ENCODE data around the gene PDX1. TPM values are rescaled to one million over a fixed set of nuclear protein-coding genes. Genes with fewer than 3 reads are reported as not detected.

PDX1 gene
- total RNA-seq, 1 experiment from 2014 or later: not detected

GRCh38 chr13:27965343-27965739 lies 45.5 kb downstream of the PDX1 start:
- peaks cover 95% of the 10 kb centered on the region for H3K27me3 ChIP-seq (replicated peaks; ENCODE audit: insufficient read depth, low read depth, low read length, poor library complexity)
- peaks cover 10% of the 10 kb centered on the region for H3K4me1 ChIP-seq (ENCODE audit: insufficient read depth, low read length, poor library complexity, severe bottlenecking)
- BruUV-seq (replicated peaks): no TSS peak
- TF ChIP-seq CTCF (conservative IDR thresholded peaks at IDR 0.05; ENCODE audit: low read depth, low read length): no peak
- no peak for TF ChIP-seq EZH2 (IDR thresholded peaks at IDR 0.05; ENCODE audit: borderline replicate concordance, low read depth, low read length, poor library complexity, severe bottlenecking)
- no peaks in the 10 kb centered on the region for H3K36me3 ChIP-seq (ENCODE audit: insufficient read depth, low read length, poor library complexity, severe bottlenecking)
- H3K27ac ChIP-seq (ENCODE audit: low read depth, low read length, poor library complexity, severe bottlenecking): no peak overlapping the region
- intact Hi-C loops (cut with micrococcal nuclease; ENCODE audit: unreplicated experiment): no loop called here
- no peak overlapping the region for H3K4me3 ChIP-seq (ENCODE audit: low read depth, low read length, poor library complexity, severe bottlenecking)
- CTCF ChIA-PET: no interaction called here
- H3K9me3 ChIP-seq (ENCODE audit: low read depth, low read length, poor library complexity, severe bottlenecking): no peaks in the 10 kb centered on the region
- no peak for DNase-seq (ENCODE audit: low spot score)
- POLR2A ChIA-PET (ENCODE audit: low non-redundant PET): no interaction called here

- TF ChIP-seq CTCF (conservative IDR thresholded peaks at IDR 0.05; ENCODE audit: low read depth, low read length) (no peak), EZH2 (IDR thresholded peaks at IDR 0.05; ENCODE audit: borderline replicate concordance, low read depth, low read length, poor library complexity, severe bottlenecking) (peak; percentile 31)
- no peak overlapping the region for H3K27ac ChIP-seq (ENCODE audit: low read depth, low read length, poor library complexity, severe bottlenecking)
- H3K9me3 ChIP-seq (ENCODE audit: low read depth, low read length, poor library complexity, severe bottlenecking): no peaks in the 10 kb centered on the region
- DNase-seq (ENCODE audit: low spot score): no peak
- no peaks in the 10 kb centered on the region for H3K36me3 ChIP-seq (ENCODE audit: insufficient read depth, low read length, poor library complexity, severe bottlenecking)
- no TSS peak for BruUV-seq (replicated peaks)
- intact Hi-C loops (cut with micrococcal nuclease; ENCODE audit: unreplicated experiment): no loop called here
- H3K4me3 ChIP-seq (ENCODE audit: low read depth, low read length, poor library complexity, severe bottlenecking): no peak overlapping the region
- ChIA-PET CTCF (no interaction called here), POLR2A (ENCODE audit: low non-redundant PET) (no interaction called here)
- peaks cover 95% of the 10 kb centered on the region for H3K27me3 ChIP-seq (replicated peaks; ENCODE audit: insufficient read depth, low read depth, low read length, poor library complexity)
- peaks cover 4% of the 10 kb centered on the region for H3K4me1 ChIP-seq (ENCODE audit: insufficient read depth, low read length, poor library complexity, severe bottlenecking)
Measured at GRCh38 chr13:27965740-27966640, 46.2 kb downstream of the PDX1 start.

- TF ChIP-seq EZH2 (IDR thresholded peaks at IDR 0.05; ENCODE audit: borderline replicate concordance, low read depth, low read length, poor library complexity, severe bottlenecking) (peak; percentile 81), CTCF (conservative IDR thresholded peaks at IDR 0.05; ENCODE audit: low read depth, low read length) (no peak)
- CTCF ChIA-PET: no interaction called here
- POLR2A ChIA-PET (ENCODE audit: low non-redundant PET): no interaction called here
Measured at GRCh38 chr13:27966641-27967202, 46.9 kb downstream of the PDX1 start.

More at GRCh38 chr13:27966641-27967202, 46.9 kb downstream of the PDX1 start:
- no peak for DNase-seq (ENCODE audit: low spot score)
- Histone ChIP-seq H3K27me3 (replicated peaks; ENCODE audit: insufficient read depth, low read depth, low read length, poor library complexity) (peaks cover 95% of the 10 kb centered on the region), H3K4me3 (ENCODE audit: low read depth, low read length, poor library complexity, severe bottlenecking) (no peak overlapping the region), H3K36me3 (ENCODE audit: insufficient read depth, low read length, poor library complexity, severe bottlenecking) (no peaks in the 10 kb centered on the region), H3K27ac (ENCODE audit: low read depth, low read length, poor library complexity, severe bottlenecking) (no peak overlapping the region), H3K4me1 (ENCODE audit: insufficient read depth, low read length, poor library complexity, severe bottlenecking) (no peaks in the 10 kb centered on the region), H3K9me3 (ENCODE audit: low read depth, low read length, poor library complexity, severe bottlenecking) (no peaks in the 10 kb centered on the region)
- intact Hi-C loops (cut with micrococcal nuclease; ENCODE audit: unreplicated experiment): no loop called here
- BruUV-seq (replicated peaks): no TSS peak

Data from A673 (cell line).